Neural cell (in vitro differentiated cells): ENCODE data around the gene REXO1.

Source experiments
- CTCF ChIP-seq: fragments of 450-650 bp; IDR thresholded peaks from 2 replicates; pipeline ENCODE4 v1.5.1; 2014; ENCODE audit warnings: antibody characterized with exemption, mild to moderate bottlenecking, moderate library complexity; ENCODE audit not compliant: poor library complexity, severe bottlenecking
- EZH2 ChIP-seq: fragments of 200-600, 300-800 bp; shearing (Covaris generic), sonication (generic); IDR thresholded peaks from 2 replicates; pipeline ENCODE4 v1.6.1; 2014; ENCODE audit warnings: antibody characterized with exemption, low read length, borderline replicate concordance, mild to moderate bottlenecking; ENCODE audit not compliant: insufficient read depth, poor library complexity, severe bottlenecking
- POLR2AphosphoS5 ChIP-seq: IDR thresholded peaks from 2 replicates; pipeline ENCODE4 v1.6.1; 2012
- REST ChIP-seq: IDR thresholded peaks from 2 replicates; pipeline ENCODE4 v1.6.1; 2012; ENCODE audit warnings: borderline replicate concordance
- TAF1 ChIP-seq: IDR thresholded peaks from 2 replicates; pipeline ENCODE4 v1.6.1; 2012; ENCODE audit warnings: low read depth

- TF ChIP-seq CTCF (no peak), POLR2AphosphoS5 (no peak), REST (no peak), TAF1 (no peak), EZH2 (no peak)
These were observed 442 bp downstream of the REXO1 start for GRCh38 chr19:1847684-1848398.
